Effector CD8-positive, alpha-beta T cell (primary cell): ENCODE data around the gene EFL1.

Experiments
- DNase-seq: peaks from one replicate; lab custom pipeline; 2025; lab: John Stamatoyannopoulos, UW

EFL1 gene

DNA sequence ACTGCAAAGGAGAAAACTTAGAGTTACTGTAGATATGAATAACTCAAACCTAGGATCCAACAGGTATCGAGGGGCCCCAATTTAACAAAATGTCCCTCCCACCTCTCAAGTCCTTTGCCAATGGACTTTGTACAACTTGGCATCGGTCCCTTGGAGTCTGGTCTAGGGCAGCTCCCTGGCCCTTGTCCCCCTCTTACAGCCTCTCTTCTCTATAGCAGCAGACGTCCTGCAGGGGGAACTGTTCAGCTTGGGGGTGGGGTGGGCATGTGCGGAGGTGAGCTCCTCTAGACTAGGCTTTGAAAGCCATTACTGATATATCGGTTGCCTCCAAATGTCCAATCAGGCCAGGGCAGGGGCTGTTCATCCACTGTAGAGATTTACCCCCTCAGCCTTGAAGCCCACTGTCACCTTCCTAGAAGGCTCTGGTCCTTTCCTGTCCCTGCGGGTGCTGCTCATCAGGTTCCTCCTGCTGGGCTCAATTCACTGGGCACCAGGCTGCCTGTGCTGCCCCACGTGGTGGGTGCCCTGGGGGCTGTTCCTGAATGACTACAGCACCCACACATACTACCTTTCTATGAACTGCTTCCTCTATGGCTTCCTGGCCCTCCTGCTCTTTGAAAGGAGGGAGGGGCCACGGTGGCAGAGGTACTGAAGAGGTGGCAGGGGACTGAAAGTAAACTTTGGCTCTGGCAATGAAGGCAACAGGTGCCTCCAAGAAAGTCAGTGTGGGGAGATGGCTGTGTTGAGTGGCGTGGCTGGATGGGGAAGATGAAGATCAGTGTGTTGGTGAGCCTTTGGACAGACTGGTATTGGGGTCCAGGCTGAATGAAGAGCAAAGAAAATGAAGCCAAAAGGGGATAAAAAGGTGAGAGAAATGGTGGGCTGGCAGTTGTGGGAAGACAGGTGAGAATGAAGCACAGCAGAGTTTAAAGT lies 137.9 kb downstream of the EFL1 start:
- DNase-seq = no peak

DNA sequence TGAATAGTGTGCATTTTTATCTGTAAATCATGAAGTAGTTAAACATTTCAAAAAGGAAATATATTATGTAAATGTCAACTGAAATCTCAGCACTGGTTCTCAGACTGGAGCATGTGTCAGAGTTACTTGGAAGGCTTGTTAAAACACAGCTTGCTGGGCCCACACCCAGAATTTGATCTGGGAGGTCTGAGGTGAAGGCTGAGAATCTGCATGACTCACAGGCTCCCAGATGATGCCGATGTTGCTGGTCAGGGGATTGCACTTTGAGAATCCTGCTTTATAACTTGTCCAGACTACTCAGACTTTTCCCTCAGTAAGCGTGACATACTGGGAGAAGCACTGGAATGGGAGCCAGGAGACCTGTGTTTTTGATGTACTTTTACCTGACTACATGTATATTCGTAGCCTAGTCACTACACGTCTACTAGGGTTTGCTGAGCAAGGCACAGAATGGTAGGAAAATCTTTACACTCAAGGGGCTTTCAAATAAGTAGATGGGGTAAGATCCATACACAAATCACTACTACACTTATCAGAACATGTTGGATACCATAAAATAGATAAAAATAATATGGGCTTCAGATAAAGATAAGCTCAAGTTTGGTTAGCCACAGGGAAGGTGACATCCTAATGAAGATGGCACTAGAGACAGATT lies 139.7 kb downstream of the EFL1 start:
- DNase-seq = no peak

DNA sequence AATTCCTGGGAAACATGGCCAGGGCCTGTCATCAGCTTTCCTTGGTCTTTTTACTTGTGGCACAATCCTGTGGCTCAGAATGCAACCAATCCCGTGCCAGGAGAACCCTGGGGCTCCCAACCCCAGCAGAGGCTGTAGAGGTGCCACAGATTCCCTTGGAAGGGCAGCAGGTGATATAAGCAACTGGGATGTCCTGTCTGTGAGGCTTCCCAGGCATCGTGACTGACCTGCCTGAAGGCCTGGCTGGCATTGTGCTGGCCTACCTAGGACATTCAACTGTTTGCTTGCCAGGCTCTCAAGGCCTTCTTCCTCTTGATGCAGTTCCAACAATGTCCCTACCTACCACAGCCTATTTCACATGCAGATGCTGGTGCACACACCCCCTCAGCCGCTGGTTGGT lies 144.5 kb downstream of the EFL1 start:
- DNase-seq = no peak

DNA sequence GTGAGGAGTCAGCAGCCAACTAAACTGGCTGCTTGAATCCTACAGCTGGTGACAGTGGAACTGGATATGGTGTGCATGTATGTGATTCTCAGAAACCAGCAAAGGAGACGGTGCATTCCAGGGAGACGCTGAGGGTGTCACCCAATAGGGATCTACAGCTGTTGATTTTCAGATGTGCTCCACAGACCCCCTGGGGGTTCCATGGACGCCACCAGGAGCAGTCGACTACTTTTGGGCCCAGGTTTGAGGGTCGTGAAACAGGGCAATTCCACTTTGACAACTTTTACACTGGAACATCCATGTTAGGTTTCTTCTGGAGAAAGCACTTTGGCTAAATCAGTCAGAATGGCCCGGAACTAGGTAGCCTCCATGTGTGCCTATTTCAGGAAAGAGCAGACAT lies 145.2 kb downstream of the EFL1 start:
- DNase-seq = no peak

DNA sequence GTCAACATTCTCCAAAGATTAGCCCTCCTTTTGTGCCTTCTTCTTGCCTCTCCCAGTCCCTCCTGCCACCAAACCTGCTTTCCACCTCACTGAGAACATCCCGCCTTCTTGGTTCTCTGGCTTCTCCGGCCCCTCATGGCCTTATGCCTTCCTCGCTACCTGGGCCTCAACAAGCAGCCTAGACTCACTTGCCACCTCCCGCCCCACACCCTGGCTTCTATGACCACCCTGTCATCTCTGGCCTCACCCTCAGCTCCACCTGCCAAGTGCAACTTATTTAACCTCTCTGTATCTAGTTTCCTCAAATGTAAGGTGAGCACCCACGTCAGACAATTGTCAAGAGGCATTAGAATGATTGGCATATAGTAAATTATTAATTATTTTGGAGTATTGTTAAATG lies 147.9 kb downstream of the EFL1 start:
- DNase-seq = no peak

DNA sequence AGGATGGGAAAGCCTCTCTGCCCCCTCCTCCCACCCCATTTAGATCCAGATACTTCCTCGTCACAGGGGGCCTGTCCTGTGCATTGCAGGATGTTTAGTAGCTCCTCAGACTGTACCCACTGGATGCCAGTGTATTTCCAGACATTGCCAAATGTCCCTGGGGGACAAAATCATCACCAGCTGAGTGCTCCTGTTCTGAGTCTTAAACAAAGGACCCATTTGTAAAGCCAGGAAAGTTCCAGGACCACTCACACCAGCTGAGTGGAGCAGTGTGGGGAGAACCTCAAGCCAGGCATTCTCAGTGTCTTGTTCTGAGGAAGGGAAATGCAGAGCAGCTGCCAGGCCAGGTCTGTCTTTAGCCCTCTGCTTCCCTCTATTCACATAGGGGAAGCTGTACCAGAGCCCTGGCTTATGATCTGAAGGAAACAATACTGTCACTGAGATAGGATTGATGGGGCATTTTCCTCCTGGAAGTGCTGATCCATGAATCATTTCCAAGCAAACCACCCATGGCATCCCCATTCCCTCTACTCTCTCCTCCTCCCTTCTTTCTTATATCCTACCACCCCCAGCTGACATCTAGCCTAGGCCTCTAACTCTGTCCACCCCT lies 149.3 kb downstream of the EFL1 start:
- no peak for DNase-seq

DNA sequence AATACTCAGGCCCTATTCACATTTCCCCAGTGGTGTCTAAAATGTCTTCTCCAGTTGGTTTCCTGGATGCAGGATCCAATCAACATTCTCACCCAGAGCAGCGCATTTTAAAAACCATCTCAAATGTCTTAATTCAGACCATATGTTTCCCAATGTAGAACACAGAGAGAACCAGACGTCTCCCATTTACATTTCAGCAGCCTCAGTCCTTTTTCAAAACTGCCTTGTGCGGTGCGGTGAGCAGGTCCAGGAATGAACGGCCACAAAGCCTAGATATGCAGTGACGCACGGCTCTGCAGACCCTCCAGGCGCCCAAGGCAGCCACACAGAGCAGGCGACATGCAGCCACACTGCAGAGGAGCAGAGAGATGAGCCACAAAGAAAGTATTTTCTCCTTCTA lies 150.6 kb downstream of the EFL1 start:
- no peak for DNase-seq

DNA sequence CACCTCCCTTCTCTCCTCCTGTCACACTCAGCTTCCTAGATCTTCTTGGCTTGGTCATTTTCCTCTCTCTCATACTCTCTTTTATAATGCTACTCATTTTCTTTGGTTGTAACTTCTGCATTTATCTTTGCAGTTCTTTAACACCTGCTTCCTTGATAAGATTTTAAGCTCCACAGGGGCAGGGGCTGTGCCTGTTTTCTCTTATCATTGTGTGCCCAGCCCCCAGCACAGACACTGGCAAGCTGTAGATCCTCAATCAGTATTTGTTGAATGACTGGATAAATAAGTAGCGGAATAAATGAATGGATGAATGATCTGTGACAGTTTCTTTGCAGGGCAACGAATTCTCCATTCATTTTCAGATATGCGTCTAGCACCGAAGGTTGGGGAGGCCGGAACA lies 152.4 kb downstream of the EFL1 start:
- DNase-seq = no peak

DNA sequence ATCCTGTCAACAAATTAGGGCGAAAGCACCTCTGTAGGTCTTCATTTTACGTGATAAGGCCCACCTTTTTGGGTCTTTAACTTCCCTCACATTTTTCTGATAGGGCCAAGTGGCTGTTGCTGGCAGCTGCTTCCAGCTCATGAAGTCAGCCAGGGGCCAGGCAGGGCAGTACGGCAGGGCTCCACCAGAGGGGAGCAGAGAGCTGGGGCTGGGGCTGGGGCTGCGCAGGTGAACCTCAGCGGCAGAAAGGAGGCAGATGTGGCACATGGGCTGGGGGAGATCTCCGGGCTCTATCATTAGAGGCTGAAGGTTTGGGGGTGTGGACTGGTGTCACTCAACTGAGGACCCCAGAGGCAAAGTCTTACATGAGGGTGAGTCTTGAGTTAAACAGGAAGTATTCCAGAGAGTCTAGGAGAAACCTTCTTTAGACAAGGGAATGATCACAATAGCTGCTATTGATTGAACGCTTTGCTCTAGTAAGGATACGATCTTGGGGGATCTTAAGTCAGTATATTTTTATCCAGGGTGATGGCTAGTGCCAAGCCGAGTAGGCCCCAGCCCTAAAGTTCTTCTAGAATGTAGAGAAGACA lies 153.9 kb downstream of the EFL1 start:
- peak; percentile 27 for DNase-seq

DNA sequence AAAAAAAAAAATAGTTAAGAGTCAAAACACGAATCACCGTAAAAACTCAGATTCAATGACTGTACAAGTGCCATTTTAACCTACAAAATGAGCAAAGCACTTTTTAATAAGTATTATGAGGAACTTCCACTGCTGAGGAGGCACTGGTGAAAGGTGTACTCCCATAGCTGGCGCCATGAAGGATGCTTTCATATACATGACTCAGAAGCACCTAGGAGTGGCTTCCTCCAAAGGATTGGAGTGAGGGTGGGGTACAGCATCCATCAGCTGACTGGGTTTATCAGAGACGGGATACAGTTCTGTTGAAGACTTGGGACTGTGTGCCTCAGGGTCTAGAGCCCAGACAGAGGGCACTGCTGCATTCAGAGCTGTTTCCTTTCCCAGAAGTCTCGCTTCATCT lies 155.9 kb downstream of the EFL1 start:
- DNase-seq = no peak

DNA sequence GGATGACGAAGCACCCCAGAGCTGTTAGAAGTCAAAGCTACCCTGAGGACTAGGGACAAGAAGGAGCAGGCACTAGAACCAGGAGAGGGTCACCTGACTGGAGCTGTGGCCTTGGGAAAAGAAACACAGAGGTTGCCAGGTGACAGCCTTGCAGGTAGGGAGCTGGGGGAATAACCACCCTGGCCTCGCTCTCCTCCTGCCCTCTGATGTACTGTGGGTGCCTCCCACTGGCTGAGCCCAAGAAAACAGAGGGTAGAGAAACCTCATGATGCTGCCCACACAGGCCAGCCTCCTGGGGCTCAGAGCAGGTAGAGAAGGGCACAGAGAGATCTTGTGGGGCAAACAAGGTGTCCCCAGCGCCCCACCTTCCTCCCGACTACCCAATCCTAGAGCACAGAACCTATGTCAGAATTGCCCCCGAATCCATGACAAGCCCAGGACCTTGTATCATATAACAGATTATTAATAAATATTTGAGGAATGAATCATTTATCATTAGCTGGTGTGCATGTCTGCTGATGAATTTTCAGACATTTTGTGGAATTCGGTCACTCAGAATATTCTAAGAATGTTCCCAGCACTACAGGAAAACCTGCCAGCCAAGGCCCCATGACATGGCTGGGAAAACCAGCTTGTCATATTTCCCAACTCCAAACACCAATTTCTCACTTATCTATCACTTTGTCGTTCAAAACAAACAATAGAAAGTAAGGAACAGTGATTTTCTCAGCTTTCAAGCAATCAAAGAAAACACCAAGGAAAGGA lies 156.9 kb downstream of the EFL1 start:
- no peak for DNase-seq

DNA sequence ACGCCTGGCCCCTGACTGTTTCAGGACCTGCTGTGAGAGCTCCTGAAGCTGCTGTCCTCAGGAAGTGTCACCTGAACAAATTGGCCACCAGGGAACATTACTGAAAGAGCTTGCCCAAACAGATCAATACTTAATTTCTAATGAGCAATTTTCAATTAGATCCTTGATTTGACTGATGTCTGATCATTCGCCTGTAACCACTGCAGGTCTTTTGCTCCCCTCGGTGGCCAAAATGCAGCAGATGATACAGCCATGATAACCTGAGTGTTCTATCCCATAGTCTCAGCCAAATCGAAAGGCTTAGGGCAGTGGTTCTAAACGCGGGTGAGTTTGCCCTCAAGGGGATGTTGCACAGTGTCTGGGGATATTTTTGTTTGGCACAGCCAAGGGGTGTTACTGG lies 159.1 kb downstream of the EFL1 start:
- no peak for DNase-seq

DNA sequence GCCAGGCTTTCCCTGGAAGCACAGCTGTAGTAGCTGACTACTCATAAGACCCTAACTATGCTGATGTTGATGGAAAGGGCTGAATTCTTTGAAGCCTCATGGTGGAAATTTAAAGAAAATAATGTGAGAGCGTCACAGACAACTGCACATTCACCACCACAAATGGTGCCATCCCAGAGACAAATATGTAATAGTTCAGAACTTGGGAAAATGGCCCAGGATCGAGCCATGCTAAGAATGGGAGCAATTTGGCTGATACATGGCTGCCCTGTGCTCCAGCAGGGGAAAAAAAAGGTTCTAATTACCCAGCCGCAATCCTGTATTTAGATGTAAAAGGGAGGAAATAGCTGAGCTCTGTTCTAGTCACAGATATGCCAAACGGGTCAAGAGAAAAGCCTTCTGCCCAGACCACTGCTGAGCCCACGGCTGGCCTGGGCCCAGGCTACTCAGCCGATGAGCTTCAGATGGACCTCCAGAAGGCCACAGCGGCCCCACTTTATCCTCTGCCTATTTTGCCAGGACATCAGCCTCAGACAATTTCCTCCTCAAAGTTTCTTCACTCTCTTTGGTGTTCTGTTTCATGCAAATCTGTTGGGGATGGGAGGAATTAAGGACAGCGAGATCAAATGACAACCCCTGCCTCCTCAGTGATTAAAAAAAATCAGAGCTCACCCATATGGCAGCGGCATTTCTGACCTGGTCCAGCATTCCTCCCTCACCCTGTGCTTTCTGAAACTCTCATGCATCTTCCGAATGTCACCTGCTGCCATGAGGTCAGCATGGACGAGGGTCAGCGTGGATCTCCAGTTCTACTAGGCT lies 162.2 kb downstream of the EFL1 start:
- DNase-seq = no peak

DNA sequence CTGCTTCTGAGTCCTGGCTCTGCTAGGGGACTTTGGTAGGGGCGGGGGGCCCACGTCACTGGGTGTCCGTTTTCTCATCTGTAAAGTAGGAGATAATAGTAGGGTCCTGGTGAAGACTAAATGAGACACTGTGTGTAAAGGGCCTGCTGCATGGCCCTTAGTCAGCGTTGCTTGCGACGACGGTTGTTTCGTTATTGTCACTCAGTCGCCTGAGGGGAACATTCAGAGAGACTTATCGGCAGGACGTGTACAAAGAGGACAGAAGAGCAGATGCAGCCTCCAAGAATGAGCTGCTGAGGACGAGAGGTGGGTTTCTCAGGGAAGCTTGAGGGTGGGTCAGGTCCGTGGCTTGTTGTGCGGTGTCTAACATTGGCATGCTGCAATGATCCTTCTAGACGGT lies 163.9 kb downstream of the EFL1 start:
- no peak for DNase-seq

DNA sequence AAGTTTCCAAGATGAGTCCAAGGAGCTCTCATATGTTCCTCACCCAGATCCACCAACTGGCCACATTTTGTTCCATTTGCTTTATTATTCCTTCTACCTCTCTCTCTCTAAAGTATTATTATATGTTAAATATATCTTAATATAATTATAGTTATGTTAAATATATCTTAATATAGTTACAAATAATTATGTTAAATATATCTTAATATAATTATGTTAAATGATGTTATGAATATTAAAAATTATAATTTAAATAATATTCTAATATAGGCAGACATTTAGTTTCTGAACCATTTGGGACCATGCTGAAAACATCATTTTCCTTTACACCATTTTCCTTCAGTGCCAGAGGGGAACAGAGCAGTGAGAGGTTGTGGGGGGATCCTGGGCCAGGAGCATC lies 166.7 kb downstream of the EFL1 start:
- no peak for DNase-seq

DNA sequence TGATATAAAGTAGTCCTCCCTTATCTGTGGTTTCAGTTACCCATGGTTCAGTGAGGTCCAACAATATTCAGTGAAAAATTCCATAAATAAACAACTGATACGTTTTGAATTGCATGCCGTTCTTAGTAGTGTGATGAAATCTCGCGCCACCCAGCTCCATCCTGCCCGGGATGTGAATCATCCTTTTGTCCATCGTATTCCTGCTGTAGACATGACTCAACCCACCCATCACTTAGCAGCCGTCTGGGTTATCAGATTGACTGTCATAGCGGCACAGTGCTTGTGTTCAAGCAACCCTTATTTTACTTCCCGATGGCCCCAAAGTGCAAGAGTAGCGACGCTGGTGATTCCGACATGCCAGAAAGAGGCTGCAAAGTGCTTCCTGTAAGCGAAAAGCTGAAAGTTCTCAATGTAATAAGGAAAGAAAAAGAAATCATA lies 168.7 kb downstream of the EFL1 start:
- DNase-seq = no peak

DNA sequence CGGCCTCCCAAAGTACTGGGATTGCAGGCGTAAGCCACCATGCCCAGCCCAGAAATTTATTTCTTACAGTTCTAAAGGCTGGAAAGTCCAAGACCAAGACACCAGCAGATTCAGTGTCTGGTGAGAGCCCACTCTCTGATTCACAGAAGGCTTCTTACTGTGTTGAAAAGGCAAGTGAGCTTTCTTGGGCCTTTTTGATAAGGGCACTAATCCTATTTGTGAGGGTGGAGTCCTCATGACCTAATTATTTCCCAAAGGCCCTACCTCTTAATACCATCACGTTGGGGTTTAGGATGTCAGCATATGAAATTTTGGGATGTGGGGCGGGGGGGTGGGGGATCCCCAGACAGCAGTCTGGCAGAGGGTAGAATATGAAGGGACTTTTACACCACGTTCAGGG lies 169.2 kb downstream of the EFL1 start:
- no peak for DNase-seq

DNA sequence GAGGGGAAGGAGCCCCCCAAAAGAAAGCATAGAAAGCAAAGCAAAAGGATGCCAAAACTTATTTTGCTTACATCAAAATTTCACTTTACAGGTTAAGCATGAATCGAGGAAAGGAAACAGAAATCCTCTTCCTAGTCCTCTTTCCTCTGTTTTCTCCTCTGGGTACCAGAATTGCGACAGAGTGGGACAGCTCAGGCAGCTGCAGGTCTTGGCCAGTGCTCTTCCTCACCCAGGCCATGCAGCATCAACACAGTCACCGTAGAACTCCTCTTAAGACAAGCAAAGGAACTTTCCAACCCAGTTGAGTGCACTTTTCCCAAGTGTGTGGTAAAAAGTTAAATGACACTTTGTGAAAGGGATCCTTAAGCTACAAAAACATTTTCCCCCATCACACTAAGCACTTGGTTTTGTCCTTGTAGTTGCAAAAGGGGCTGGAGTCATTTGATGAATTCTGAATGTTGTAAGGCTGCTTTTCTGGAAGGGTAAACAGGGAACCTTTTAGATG lies 170.8 kb downstream of the EFL1 start:
- DNase-seq = no peak

DNA sequence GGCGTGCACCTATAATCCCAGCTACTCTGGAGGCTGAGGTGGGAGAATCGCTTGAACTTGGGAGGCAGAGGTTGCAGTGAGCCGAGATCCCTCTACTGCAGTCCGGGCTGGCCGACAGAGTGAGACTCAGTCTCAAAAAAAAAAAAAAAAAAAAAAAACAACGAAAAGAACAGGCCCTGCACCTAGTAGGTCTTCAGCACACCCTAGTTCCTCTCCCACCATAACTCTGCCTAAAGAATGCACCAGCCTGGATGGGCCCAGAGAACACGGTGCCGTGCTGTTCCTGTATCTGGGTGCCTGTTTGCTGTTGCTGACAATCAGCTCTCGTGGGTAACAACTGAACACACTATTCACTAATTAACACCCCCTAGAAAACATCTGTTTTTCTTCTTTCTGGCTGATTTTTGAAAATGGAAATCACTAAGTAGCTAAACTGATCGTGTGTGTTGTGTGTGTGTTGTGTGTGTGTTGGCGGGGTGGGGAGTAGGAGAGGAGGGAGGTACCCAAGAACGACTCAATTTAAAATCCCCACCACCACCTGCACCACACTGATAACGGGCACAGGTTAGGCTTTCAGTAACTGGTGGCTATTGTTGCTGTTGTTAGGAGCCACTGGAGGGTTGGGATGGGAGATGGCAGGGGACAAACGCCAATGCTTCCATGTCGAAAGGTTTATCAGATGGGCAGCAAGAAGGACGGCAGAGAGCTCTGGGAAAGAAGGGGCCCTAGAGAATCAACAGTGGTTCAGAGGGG lies 176.1 kb downstream of the EFL1 start:
- DNase-seq = no peak
